T-helper 2 cell (primary cell): Measurements from ENCODE around the gene CALR3.
"Not testable (repeated sequence)": the region's sequence is repeated elsewhere in the genome, so short reads cannot be mapped to it uniquely, and the experiment has no call there.

Experiments
- DNase-seq, 5 experiments: peaks; one replicate each; pipeline versions ENCODE4 v3.0.0 to v3.0.0-alpha.2; 2012 to 2022

The CALR3 gene

DNA sequence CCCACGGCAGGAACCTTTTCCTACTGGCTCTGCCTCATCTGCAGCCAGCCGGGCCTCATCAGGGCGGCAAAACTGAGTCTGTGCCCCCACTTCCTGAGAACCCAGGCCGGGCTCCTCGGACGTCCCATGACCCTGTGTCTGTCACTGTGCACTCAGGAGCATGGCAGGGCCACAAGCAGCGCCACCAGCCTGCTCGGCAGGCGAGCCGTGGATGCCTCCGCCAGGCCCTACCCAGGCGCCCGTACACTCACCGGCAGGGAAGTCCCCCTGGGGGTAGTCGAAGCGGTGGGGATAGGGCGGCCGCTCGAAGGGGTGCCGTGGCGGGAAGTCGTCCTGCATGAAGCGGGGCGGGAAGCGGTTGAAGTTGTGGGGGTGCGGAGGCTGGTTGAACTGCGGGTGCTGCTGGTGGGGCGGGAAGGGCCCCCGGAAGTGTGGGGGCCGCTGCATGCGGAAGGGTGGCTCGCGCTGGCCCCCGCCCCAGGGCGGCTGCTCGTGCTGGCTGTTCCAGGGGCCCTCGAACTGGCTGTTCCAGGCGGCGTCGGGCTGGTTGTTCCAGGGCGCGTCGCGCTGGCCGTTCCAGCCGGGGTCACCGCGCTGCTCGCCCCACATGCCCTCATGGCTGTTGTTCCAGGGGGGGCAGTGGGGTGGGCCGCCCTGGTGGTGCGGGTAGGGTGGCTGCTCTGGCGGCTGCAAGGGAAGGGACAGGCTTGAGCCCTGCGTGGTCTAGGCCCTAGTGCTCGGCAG is 29.2 kb upstream of the CALR3 start:
- DNase-seq, result no peak

DNA sequence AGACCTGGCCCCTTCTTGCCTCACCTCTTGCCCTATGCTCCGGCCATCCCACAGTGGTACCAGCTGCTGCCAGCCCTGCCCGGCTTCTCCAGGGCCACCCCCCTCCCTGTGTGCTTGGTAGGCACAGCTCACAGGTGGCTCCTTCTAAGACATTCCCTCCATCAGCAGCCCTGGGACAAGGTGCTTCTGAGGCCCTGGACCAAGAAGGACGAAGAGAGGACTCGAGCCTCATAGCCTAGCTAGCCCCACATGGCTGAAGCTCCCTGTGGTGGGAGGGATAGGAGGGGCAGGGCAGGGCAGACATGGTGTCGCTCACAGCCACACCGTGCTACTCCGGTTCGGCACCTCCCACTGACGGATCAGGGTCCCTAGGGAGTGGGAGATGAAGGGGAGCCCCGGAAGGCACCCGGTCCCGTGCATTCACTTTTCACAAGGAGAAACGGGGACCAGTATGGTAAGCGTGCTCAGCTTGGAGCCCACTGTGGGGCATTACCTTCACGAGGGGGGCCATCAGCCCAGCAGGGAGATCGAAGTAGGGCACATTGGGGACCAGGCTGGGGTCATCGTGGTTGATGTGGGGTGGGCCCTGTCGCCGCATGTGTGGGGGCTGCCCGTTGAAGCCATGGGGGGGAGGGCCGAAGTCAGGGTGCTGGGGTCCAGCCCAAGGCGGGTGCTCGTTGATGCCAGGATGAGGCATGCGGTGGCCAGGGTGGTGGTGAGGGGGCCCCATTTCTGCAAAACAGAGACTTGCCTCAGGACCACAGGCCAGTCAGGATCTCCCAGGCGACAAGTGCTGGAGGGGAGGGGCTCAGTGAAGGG is 26.8 kb upstream of the CALR3 start:
- no peak for DNase-seq

GRCh38 chr19:16521715-16522289 is 25.8 kb upstream of the CALR3 start:
- DNase-seq, result no peak

- no peak for DNase-seq
These were observed 25.1 kb upstream of the CALR3 start for GRCh38 chr19:16520986-16521624.

GRCh38 chr19:16520074-16520973 is 24.4 kb upstream of the CALR3 start:
- no peak for DNase-seq

- no peak for DNase-seq
These were observed 23.3 kb upstream of the CALR3 start for GRCh38 chr19:16519230-16519687.

- DNase-seq, result no peak
These were observed 22.7 kb upstream of the CALR3 start for GRCh38 chr19:16518483-16519229.

- no peak for DNase-seq
These were observed 22.1 kb upstream of the CALR3 start for GRCh38 chr19:16518061-16518460.

GRCh38 chr19:16516923-16517610 is 21.1 kb upstream of the CALR3 start:
- peak in 1 of 5 experiments; percentile 18 for DNase-seq

DNA sequence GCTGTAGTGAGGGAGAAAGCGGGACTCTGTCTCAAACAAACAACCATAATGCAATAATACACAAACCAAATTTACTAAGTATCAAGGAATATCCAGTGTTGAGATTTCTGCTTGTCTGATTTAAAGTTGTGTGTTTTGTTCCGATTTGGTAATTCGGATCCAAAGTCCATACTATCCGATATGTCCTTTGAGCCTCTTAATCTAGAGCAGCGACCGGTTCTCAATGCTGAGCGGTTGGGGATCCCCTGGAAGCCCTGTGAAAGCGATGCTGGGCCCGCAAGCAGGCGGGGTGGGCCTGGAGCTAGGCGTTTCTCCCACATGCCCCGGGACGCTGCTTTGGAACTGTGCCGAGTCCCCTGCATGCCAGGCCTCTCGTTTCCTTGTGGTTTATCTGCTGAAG is 20.4 kb upstream of the CALR3 start:
- no peak for DNase-seq

- no peak for DNase-seq
These were observed 18.5 kb upstream of the CALR3 start for GRCh38 chr19:16514383-16515019.

GRCh38 chr19:16512611-16513010 is 16.6 kb upstream of the CALR3 start:
- DNase-seq, result not testable (repeated sequence)

DNA sequence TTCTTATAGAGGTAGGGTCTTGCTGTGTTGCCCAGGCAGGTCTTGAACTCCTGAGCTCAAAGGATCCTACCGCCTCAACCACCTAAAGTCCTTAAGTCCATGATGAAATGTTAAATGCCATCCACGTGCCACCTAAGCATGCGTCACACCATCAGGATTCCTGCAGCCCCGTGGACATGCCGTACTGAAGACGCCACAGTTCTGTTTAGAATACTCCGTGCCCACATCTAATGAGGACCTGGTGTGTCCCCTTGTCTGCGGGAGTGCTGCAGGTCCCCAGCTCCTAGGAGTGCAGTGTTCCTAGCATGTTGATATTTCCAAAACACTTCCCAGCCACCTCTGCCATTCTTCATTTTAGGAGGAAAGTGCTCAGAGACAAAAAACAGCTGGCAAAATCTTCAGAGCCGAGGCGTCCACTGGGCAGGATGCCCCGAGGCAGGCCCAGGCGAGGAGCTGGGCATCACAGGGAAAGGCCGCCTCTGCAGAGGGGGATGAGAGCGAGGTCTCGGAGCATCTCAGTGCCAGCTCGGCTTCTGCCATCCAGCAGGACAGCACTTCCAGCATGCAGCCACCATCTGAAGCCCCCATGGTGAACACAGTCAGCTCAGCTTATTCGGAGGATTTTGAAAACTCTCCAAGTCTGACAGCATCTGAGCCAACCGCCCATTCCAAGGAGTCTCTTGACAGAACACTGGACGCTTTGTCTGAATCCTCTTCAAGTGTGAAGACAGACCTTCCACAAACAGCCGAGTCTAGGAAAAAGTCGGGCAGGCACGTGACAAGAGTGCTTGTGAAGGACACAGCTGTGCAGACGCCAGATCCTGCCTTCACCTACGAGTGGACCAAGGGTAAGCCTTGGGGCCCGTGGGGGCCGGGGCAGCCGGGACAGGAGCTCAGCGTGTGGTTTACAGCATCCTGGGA is 13.4 kb upstream of the CALR3 start:
- no peak for DNase-seq

- no peak for DNase-seq
These were observed 12.6 kb upstream of the CALR3 start for GRCh38 chr19:16508546-16508945.

GRCh38 chr19:16506961-16507360 is 11.0 kb upstream of the CALR3 start:
- no peak for DNase-seq

- not testable (repeated sequence) for DNase-seq
These were observed 10.2 kb upstream of the CALR3 start for GRCh38 chr19:16506161-16506560.

GRCh38 chr19:16504271-16504670 is 8.3 kb upstream of the CALR3 start:
- no peak for DNase-seq

- DNase-seq, result no peak
These were observed 1.9 kb upstream of the CALR3 start for GRCh38 chr19:16497837-16498236.

GRCh38 chr19:16497042-16497441 is 1.1 kb upstream of the CALR3 start:
- no peak for DNase-seq
